Uterus (tissue), 4 donors: ENCODE data around the gene SYCE1L. TPM values are rescaled to one million over a fixed set of nuclear protein-coding genes. Genes with fewer than 3 reads are reported as not detected.
A peak's percentile ranks its signal among the peaks of the same experiment; 100 is the strongest.
"Not testable (repeated sequence)": the region's sequence is repeated elsewhere in the genome, so short reads cannot be mapped to it uniquely, and the experiment has no call there.

Source experiments
- DNase-seq, 2 donors: peaks; one replicate each; pipeline ENCODE4 v3.0.0-alpha.2; 2019 to 2020
- H3K27ac ChIP-seq, 2 donors: fragments of 200-600 bp; sonication (generic); 1 replicate in 1 of 2; 2 replicates in 1 of 2; pipeline ENCODE4 v1.5.1; 2016 to 2018
- H3K27me3 ChIP-seq, 2 donors: fragments of 200-600 bp; sonication (generic); one replicate each; pipeline ENCODE4 v1.5.1; 2018 to 2019; ENCODE audit warnings: control low read depth in 1 of 2
- H3K36me3 ChIP-seq, 2 donors: fragments of 200-600 bp; sonication (generic); one replicate each; pipeline ENCODE4 v1.5.1; 2019; ENCODE audit warnings: control low read depth in 1 of 2
- H3K4me1 ChIP-seq, 2 donors: fragments of 200-600 bp; sonication (generic); one replicate each; pipeline ENCODE4 v1.5.1; 2018 to 2019; ENCODE audit warnings: control low read depth in 1 of 2
- H3K4me3 ChIP-seq, 2 donors: fragments of 200-600 bp; sonication (generic); 1 replicate in 1 of 2; 2 replicates in 1 of 2; pipeline ENCODE4 v1.5.1; 2018 to 2019; ENCODE audit warnings: mild to moderate bottlenecking in 1 of 2
- H3K9me3 ChIP-seq, 2 donors: fragments of 200-600 bp; sonication (generic); one replicate each; pipeline ENCODE4 v1.5.1; 2019; ENCODE audit warnings: control low read depth in 1 of 2
- CTCF ChIP-seq, 4 experiments: fragments of 200-600 bp in 2 of 4; fragments of 450-650 bp in 2 of 4; sonication (generic) in 2 of 4; IDR thresholded peaks; one replicate each; pipeline ENCODE4 v1.5.1; 2016 to 2019; ENCODE audit warnings: antibody characterized with exemption in 4 of 4, mild to moderate bottlenecking in 2 of 4, moderate library complexity in 1 of 4
- POLR2A ChIP-seq, 2 donors: fragments of 450-650 bp; IDR thresholded peaks; one replicate each; pipeline ENCODE4 v1.6.1; 2016; ENCODE audit warnings: antibody characterized with exemption in 2 of 2, mild to moderate bottlenecking in 1 of 2, moderate library complexity in 1 of 2
- intact Hi-C: fragments of 100-400 bp; cut with DNase I; formaldehyde crosslinking; loops from one replicate; pipeline ENCODE4 v1.15.1; 2023; ENCODE audit warnings: low total_unique reads
- total RNA-seq, 4 donors: library from RNA; depleted of rRNA in 3 of 4; stranded (reverse); fragments of >200 nt in 3 of 4; gene quantifications; one replicate each; pipeline versions ENCODE4 v1.1.0 to v1.2.4, GENCODE V29; 2014 to 2023
- donor health status: DM: yes; HTN: yes; CAD: no.

Gene SYCE1L
- total RNA-seq, 4 donors from 2014 or later, result 0.48 to 11.4 TPM; not detected in 2

DNA sequence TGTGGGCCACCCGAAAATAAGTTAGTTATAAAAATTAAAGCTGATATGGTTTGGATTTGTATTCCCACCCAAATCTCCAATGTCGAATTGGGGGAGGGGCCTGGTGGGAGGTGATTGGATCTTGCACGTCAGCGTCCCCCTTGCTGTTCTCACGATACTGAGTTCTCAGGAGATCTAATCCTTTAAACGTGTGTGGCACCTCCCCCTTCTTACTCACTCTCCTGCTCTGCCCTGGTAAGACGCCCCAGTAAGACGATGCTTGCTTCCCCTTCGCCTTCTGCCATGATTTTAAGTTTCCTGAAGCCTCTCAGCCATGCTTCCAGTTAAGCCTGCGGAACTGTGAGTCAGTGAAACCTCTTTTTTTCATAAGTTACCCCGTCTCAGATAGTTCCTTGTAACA is 35.4 kb downstream of the SYCE1L start:
- Histone ChIP-seq H3K4me1 (no peaks in the 10 kb centered on the region), H3K27ac (no peak overlapping the region), H3K27me3 (no peaks in the 10 kb centered on the region), H3K36me3 (no peaks in the 10 kb centered on the region), H3K9me3 (no peaks in the 10 kb centered on the region), H3K4me3 (no peak overlapping the region)
- DNase-seq, result no peak
- TF ChIP-seq CTCF (IDR thresholded peaks at IDR 0.05) (no peak), POLR2A (IDR thresholded peaks at IDR 0.05) (no peak)
- intact Hi-C loops, result loop anchor here (5.0 kb wide), 1 partner anchor 353 kb away; no protein-coding TSS in a partner anchor

DNA sequence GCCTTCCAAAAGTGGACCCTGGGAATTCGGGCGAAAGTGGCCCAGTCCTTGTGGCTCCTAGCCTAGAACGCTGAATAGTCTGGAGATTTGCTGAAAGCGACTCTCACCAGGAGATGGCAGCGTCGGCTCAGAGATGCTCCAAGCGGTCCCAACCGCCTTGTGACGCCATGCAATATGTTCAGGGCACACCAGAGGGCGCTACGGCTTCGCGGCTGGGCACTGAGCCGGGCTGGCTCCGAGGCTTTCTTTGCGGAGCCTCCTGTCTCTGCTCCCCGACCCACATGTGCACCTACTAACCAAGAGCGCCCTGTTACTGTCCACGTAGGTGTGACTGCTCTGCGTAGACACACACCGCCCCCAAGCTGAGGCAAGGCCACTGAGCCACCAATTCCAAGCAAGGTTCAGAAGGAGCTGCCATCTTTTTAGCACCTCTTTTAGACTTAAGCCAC is 36.9 kb downstream of the SYCE1L start:
- no peaks in the 10 kb centered on the region for H3K27me3 ChIP-seq
- no peak overlapping the region for H3K27ac ChIP-seq
- H3K9me3 ChIP-seq, result no peaks in the 10 kb centered on the region
- DNase-seq, result peak; percentile 85 to 88
- TF ChIP-seq CTCF (IDR thresholded peaks at IDR 0.05) (peak; percentile 96 to 100 (median 100)), POLR2A (IDR thresholded peaks at IDR 0.05) (peak in 1 of 2 donors; percentile 23)
- no peak overlapping the region for H3K4me3 ChIP-seq
- intact Hi-C loops, result loop anchor here (5.0 kb wide), 1 partner anchor 351 kb away; no protein-coding TSS in a partner anchor
- no peaks in the 10 kb centered on the region for H3K4me1 ChIP-seq
- no peaks in the 10 kb centered on the region for H3K36me3 ChIP-seq

GRCh38 chr16:77238593-77238992 is 39.4 kb downstream of the SYCE1L start:
- Histone ChIP-seq H3K4me1 (no peaks in the 10 kb centered on the region), H3K4me3 (no peak overlapping the region), H3K27me3 (no peaks in the 10 kb centered on the region), H3K9me3 (no peaks in the 10 kb centered on the region), H3K36me3 (no peaks in the 10 kb centered on the region), H3K27ac (no peak overlapping the region)
- no peak for DNase-seq
- intact Hi-C loops, result loop anchor here (5.0 kb wide), 1 partner anchor 349 kb away; no protein-coding TSS in a partner anchor
- TF ChIP-seq CTCF (IDR thresholded peaks at IDR 0.05), result no peak
- no peak for TF ChIP-seq POLR2A (IDR thresholded peaks at IDR 0.05)

GRCh38 chr16:77242471-77242870 is 43.3 kb downstream of the SYCE1L start:
- H3K9me3 ChIP-seq, H3K36me3 ChIP-seq, H3K4me1 ChIP-seq, DNase-seq, intact Hi-C loops, H3K27ac ChIP-seq, H3K27me3 ChIP-seq, H3K4me3 ChIP-seq: not testable (repeated sequence)

DNA sequence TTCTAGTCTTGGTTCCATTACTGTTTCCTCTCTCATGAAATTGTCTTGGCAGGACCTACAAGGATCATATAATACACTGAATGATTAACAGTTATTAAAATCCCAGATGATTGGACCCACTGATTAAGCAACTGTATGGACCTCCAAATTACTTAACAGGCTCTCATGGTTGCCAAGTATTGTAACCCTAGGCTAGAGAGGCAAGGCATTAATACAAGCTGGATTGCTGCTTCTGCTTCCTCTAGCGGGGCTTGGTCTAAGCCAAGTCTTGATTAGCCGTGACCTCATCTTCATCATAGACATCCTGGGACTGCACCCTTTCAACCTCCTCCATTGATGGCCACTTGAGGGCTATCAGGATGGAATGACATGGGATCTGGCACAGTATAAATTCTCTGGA is 46.9 kb downstream of the SYCE1L start:
- DNase-seq, result no peak
- Histone ChIP-seq H3K27ac (no peak overlapping the region), H3K4me1 (no peaks in the 10 kb centered on the region), H3K36me3 (no peaks in the 10 kb centered on the region), H3K4me3 (no peak overlapping the region), H3K27me3 (no peaks in the 10 kb centered on the region), H3K9me3 (no peaks in the 10 kb centered on the region)
- intact Hi-C loops, result no loop called here
- TF ChIP-seq POLR2A (IDR thresholded peaks at IDR 0.05), result no peak
- no peak for TF ChIP-seq CTCF (IDR thresholded peaks at IDR 0.05)

- DNase-seq, result no peak
- H3K9me3 ChIP-seq, result no peaks in the 10 kb centered on the region
- no peak overlapping the region for H3K27ac ChIP-seq
- no peak overlapping the region for H3K4me3 ChIP-seq
- H3K27me3 ChIP-seq, result no peaks in the 10 kb centered on the region
- H3K4me1 ChIP-seq, result no peaks in the 10 kb centered on the region
- H3K36me3 ChIP-seq, result no peaks in the 10 kb centered on the region
- TF ChIP-seq POLR2A (IDR thresholded peaks at IDR 0.05) (no peak), CTCF (IDR thresholded peaks at IDR 0.05) (no peak)
- intact Hi-C loops, result no loop called here
Measured at GRCh38 chr16:77250400-77250799, 51.2 kb downstream of the SYCE1L start.
